Peyer's patch (tissue), 4 donors: Measurements from ENCODE around the gene TBL3.

Experiments
- POLR2A ChIP-seq, 2 donors: fragments of 450-650 bp; IDR thresholded peaks; one replicate each; pipeline ENCODE4 v1.5.1; 2017; ENCODE audit warnings: antibody characterized with exemption in 2 of 2, mild to moderate bottlenecking in 2 of 2, moderate library complexity in 2 of 2
- TF ChIP-seq, protein P1 (sequence below), 6 experiments: fragments of 450-650 bp in 4 of 6; fragments of 200-600 bp in 2 of 6; sonication (generic) in 1 of 6; IDR thresholded peaks; one replicate each; pipeline ENCODE4 v1.5.1; 2017 to 2019; ENCODE audit warnings: antibody characterized with exemption in 6 of 6, mild to moderate bottlenecking in 3 of 6, moderate library complexity in 1 of 6

- TF ChIP-seq, protein P1, sequence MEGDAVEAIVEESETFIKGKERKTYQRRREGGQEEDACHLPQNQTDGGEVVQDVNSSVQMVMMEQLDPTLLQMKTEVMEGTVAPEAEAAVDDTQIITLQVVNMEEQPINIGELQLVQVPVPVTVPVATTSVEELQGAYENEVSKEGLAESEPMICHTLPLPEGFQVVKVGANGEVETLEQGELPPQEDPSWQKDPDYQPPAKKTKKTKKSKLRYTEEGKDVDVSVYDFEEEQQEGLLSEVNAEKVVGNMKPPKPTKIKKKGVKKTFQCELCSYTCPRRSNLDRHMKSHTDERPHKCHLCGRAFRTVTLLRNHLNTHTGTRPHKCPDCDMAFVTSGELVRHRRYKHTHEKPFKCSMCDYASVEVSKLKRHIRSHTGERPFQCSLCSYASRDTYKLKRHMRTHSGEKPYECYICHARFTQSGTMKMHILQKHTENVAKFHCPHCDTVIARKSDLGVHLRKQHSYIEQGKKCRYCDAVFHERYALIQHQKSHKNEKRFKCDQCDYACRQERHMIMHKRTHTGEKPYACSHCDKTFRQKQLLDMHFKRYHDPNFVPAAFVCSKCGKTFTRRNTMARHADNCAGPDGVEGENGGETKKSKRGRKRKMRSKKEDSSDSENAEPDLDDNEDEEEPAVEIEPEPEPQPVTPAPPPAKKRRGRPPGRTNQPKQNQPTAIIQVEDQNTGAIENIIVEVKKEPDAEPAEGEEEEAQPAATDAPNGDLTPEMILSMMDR (IDR thresholded peaks at IDR 0.05), result no peak
- no peak for TF ChIP-seq POLR2A (IDR thresholded peaks at IDR 0.05)
Observed at GRCh38 chr16:1993731-1994131, 21.9 kb downstream of the TBL3 start.
